ENCODE measurements around the gene PRRX2.
"Not testable (repeated sequence)": the region's sequence is repeated elsewhere in the genome, so short reads cannot be mapped to it uniquely, and the experiment has no call there.

The PRRX2 gene

GRCh38 chr9:129759804-129760502 lies 94.5 kb downstream of the PRRX2 start:
- Histone ChIP-seq H3K27ac (ENCODE audit: insufficient read depth in 1 of 2, low read depth in 1 of 2, low read length in 2 of 2, poor library complexity in 1 of 2, severe bottlenecking in 2 of 2) (no peak overlapping the region), H3K4me1 (ENCODE audit: control extremely low read depth in 1 of 4, control insufficient read depth in 4 of 4, insufficient read depth in 4 of 4, low read length in 3 of 4) (peaks cover 0 to 10% (median 6%) of the 10 kb centered on the region in 4 experiments), H3K4me3 (ENCODE audit: control insufficient read depth in 1 of 7, extremely low read depth in 1 of 7, insufficient read depth in 4 of 7, low read depth in 2 of 7, low read length in 6 of 7) (no peak overlapping the region), H3K36me3 (ENCODE audit: control insufficient read depth in 4 of 4, insufficient read depth in 4 of 4, low read length in 3 of 4) (no peaks in the 10 kb centered on the region), H3K27me3 (replicated peaks in 2 of 5; ENCODE audit: control insufficient read depth in 4 of 5, insufficient read depth in 5 of 5, low read length in 4 of 5) (peaks cover 0 to 6% (median 0%) of the 10 kb centered on the region in 5 experiments), H3K9me3 (ENCODE audit: control extremely low read depth in 1 of 5, control insufficient read depth in 4 of 5, insufficient read depth in 2 of 5, low read depth in 1 of 5, low read length in 4 of 5) (no peaks in the 10 kb centered on the region)
- 94% methylated on average over 11 of the region's 13 CpGs for WGBS (ENCODE audit: insufficient coverage)
- ChIA-PET CTCF (interaction anchor here (0.8 to 2.1 kb wide), 6 partner anchors 10 to 39 kb away, joined by 3 to 9 read pairs (median 4); no protein-coding TSS in a partner anchor), POLR2A (no interaction called here)
- DNase-seq: no peak

DNA sequence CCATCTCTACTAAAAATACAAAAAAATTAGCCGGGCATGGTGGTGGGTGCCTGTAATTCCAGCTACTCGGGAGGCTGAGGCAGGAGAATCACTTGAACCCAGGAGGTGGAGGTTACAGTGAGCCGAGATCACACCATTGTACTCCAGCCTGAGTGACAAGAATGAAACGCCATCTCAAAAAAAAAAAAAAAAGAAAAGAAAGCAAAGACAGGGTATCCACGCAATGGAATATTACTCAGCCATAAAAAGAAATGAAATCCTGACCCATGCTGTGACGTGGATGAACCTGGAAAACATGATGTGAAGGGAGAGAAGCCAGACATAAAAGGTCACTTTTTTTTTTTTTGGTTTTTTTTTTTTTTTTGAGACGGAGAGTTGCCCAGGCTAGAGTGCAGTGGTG lies 95.3 kb downstream of the PRRX2 start:
- DNase-seq: not testable (repeated sequence)
- 100% methylated on average over 1 of the region's 7 CpGs for WGBS (ENCODE audit: insufficient coverage)

GRCh38 chr9:129761293-129761900 lies 96.0 kb downstream of the PRRX2 start:
- Histone ChIP-seq H3K27me3 (replicated peaks in 2 of 5; ENCODE audit: control insufficient read depth in 4 of 5, insufficient read depth in 5 of 5, low read length in 4 of 5) (no peaks in the 10 kb centered on the region), H3K27ac (ENCODE audit: insufficient read depth in 1 of 2, low read depth in 1 of 2, low read length in 2 of 2, poor library complexity in 1 of 2, severe bottlenecking in 2 of 2) (no peak overlapping the region), H3K36me3 (ENCODE audit: control insufficient read depth in 4 of 4, insufficient read depth in 4 of 4, low read length in 3 of 4) (no peaks in the 10 kb centered on the region), H3K4me3 (ENCODE audit: control insufficient read depth in 1 of 7, extremely low read depth in 1 of 7, insufficient read depth in 4 of 7, low read depth in 2 of 7, low read length in 6 of 7) (no peak overlapping the region), H3K4me1 (ENCODE audit: control extremely low read depth in 1 of 4, control insufficient read depth in 4 of 4, insufficient read depth in 4 of 4, low read length in 3 of 4) (peaks cover 0 to 10% (median 6%) of the 10 kb centered on the region in 4 experiments), H3K9me3 (ENCODE audit: control extremely low read depth in 1 of 5, control insufficient read depth in 4 of 5, insufficient read depth in 2 of 5, low read depth in 1 of 5, low read length in 4 of 5) (no peaks in the 10 kb centered on the region)
- no peak for DNase-seq
- CTCF ChIA-PET: interaction anchor here (0.9 to 2.3 kb wide), 3 partner anchors 11 to 24 kb away, joined by 3 to 9 read pairs (median 5); no protein-coding TSS in a partner anchor
- POLR2A ChIA-PET: no interaction called here
- 90% methylated on average over 11 of the region's 11 CpGs for WGBS (ENCODE audit: insufficient coverage)

More for the DNA sequence above, 95.3 kb downstream of the PRRX2 start:
- H3K27me3 ChIP-seq (replicated peaks in 2 of 5; ENCODE audit: control insufficient read depth in 4 of 5, insufficient read depth in 5 of 5, low read length in 4 of 5); H3K36me3 ChIP-seq (ENCODE audit: control insufficient read depth in 4 of 4, insufficient read depth in 4 of 4, low read length in 3 of 4); H3K9me3 ChIP-seq (ENCODE audit: control extremely low read depth in 1 of 5, control insufficient read depth in 4 of 5, insufficient read depth in 2 of 5, low read depth in 1 of 5, low read length in 4 of 5); POLR2A ChIA-PET; H3K27ac ChIP-seq (ENCODE audit: insufficient read depth in 1 of 2, low read depth in 1 of 2, low read length in 2 of 2, poor library complexity in 1 of 2, severe bottlenecking in 2 of 2); H3K4me3 ChIP-seq (ENCODE audit: control insufficient read depth in 1 of 7, extremely low read depth in 1 of 7, insufficient read depth in 4 of 7, low read depth in 2 of 7, low read length in 6 of 7); H3K4me1 ChIP-seq (ENCODE audit: control extremely low read depth in 1 of 4, control insufficient read depth in 4 of 4, insufficient read depth in 4 of 4, low read length in 3 of 4): not testable (repeated sequence)
- CTCF ChIA-PET: interaction anchor here (1.7 to 1.9 kb wide), 2 partner anchors 17 to 21 kb away, joined by 5 to 9 read pairs; no protein-coding TSS in a partner anchor

DNA sequence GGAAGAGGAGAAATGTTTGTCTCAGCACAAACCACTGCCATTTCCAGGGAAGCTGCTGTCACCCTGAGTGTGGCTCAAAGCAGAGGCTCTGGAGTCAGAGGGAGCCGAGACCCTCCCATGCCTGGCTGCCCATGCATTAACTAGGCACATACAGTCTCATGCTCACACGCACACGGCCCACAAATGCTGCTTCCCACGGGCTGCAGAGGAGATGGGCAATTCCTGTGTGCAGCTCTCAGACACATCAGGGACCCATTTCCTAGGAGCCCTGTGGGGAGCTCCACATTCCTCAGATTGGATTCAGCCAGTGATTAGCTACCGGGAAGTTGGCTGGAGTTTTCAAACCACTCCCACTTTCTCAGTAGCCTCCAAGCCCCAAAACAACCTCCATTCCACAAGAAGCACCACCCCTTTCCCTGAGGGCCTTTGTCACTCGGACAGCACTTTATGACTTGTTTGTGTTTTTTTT lies 96.5 kb downstream of the PRRX2 start:
- no peak overlapping the region for H3K27ac ChIP-seq (ENCODE audit: insufficient read depth in 1 of 2, low read depth in 1 of 2, low read length in 2 of 2, poor library complexity in 1 of 2, severe bottlenecking in 2 of 2)

DNA sequence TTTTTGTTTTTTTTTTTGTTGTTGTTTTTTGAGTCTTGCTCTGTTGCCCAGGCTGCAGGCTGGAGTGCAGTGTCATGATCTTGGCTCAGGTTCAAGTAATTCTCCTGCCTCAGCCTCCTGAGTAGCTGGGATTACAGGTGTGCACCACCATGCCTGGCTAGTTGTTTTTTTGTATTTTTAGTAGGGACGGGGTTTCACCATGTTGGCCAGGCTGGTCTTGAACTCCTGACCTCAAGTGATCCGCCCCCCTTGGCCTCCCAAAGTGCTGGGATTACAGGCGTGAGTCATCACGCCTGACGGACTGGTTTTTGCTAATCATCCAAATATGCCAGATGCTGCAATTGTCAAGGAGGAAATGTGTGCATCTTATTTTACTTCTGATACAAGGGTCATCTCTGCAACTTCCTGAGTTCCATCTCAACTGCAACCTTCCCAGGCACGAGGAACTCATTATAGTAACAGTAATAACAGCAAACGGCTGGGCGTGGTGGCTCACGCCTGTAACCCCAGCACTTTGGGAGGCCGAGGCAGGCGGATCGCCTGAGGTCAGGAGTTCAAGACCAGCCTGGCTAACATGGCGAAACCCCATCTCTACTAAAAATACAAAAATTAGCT lies 97.0 kb downstream of the PRRX2 start:
- H3K27ac ChIP-seq (ENCODE audit: insufficient read depth in 1 of 2, low read depth in 1 of 2, low read length in 2 of 2, poor library complexity in 1 of 2, severe bottlenecking in 2 of 2); H3K9me3 ChIP-seq (ENCODE audit: control extremely low read depth in 1 of 5, control insufficient read depth in 4 of 5, insufficient read depth in 2 of 5, low read depth in 1 of 5, low read length in 4 of 5); H3K4me3 ChIP-seq (ENCODE audit: control insufficient read depth in 1 of 7, extremely low read depth in 1 of 7, insufficient read depth in 4 of 7, low read depth in 2 of 7, low read length in 6 of 7); H3K27me3 ChIP-seq (replicated peaks in 2 of 5; ENCODE audit: control insufficient read depth in 4 of 5, insufficient read depth in 5 of 5, low read length in 4 of 5); H3K4me1 ChIP-seq (ENCODE audit: control extremely low read depth in 1 of 4, control insufficient read depth in 4 of 4, insufficient read depth in 4 of 4, low read length in 3 of 4); H3K36me3 ChIP-seq (ENCODE audit: control insufficient read depth in 4 of 4, insufficient read depth in 4 of 4, low read length in 3 of 4); POLR2A ChIA-PET: not testable (repeated sequence)
- peak in 1 of 3 donors; percentile 22 for DNase-seq
- WGBS (ENCODE audit: insufficient coverage): 98% methylated on average over 5 of the region's 13 CpGs
- CTCF ChIA-PET: interaction anchor here (0.9 to 2.3 kb wide), 3 partner anchors 12 to 25 kb away, joined by 3 to 9 read pairs (median 5); no protein-coding TSS in a partner anchor

More for the DNA sequence above, 96.5 kb downstream of the PRRX2 start:
- 59% methylated on average over 5 of the region's 6 CpGs for WGBS (ENCODE audit: insufficient coverage)
- ChIA-PET CTCF (interaction anchor here (0.9 to 2.3 kb wide), 3 partner anchors 12 to 24 kb away, joined by 3 to 9 read pairs (median 5); no protein-coding TSS in a partner anchor), POLR2A (no interaction called here)
- Histone ChIP-seq H3K9me3 (ENCODE audit: control extremely low read depth in 1 of 5, control insufficient read depth in 4 of 5, insufficient read depth in 2 of 5, low read depth in 1 of 5, low read length in 4 of 5) (no peaks in the 10 kb centered on the region), H3K4me1 (ENCODE audit: control extremely low read depth in 1 of 4, control insufficient read depth in 4 of 4, insufficient read depth in 4 of 4, low read length in 3 of 4) (peaks cover 0 to 9% (median 5%) of the 10 kb centered on the region in 4 experiments), H3K27me3 (replicated peaks in 2 of 5; ENCODE audit: control insufficient read depth in 4 of 5, insufficient read depth in 5 of 5, low read length in 4 of 5) (no peaks in the 10 kb centered on the region), H3K4me3 (ENCODE audit: control insufficient read depth in 1 of 7, extremely low read depth in 1 of 7, insufficient read depth in 4 of 7, low read depth in 2 of 7, low read length in 6 of 7) (no peak overlapping the region), H3K36me3 (ENCODE audit: control insufficient read depth in 4 of 4, insufficient read depth in 4 of 4, low read length in 3 of 4) (no peaks in the 10 kb centered on the region)
- no peak for DNase-seq

DNA sequence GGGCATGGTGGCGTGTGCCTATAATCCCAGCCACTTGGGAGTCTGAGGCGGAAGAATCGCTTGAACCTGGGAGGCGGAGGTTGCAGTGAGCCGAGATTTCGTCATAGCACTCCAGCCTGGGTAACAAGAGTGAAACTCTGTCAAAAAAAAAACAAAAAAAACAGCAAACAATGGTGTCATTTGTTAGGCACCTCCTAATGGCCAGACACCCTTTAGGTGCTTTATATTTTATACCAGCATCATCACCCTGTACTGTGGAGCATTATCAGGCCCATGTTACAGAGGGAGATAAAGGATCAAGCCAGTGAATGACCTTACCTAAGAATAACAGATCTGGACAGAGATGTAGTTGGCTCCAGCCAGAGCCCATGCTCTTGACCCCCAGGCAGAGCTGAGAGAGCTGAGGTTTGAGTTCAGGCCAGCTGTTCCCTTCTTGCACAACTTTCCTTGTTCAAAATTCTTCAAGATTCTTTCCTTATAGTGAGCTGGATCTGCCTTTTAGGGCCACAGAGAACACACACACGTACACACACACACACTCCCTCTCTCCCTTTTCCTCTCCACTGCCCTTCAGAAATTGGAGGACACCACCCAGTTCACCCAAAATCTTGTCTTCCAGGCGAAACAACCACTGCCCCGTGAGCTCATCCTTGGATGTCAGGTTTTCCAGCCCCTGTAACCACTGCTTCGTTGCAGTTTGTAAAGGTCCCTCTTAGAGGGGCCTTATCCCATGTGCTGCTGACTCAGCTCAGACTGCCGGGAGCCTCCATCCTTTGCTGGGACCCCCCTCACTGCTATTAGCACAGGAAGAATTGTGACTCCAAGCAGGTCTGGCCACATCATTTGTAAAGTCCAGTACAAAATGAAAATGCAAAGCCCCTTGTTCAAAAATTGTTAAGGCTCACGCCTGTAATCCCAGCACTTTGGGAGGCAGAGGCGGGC lies 97.8 kb downstream of the PRRX2 start:
- H3K27ac ChIP-seq (ENCODE audit: insufficient read depth in 1 of 2, low read depth in 1 of 2, low read length in 2 of 2, poor library complexity in 1 of 2, severe bottlenecking in 2 of 2): no peak overlapping the region
- 95% methylated on average over 13 of the region's 13 CpGs for WGBS (ENCODE audit: insufficient coverage)
- no peak overlapping the region for H3K4me3 ChIP-seq (ENCODE audit: control insufficient read depth in 1 of 7, extremely low read depth in 1 of 7, insufficient read depth in 4 of 7, low read depth in 2 of 7, low read length in 6 of 7)
- H3K4me1 ChIP-seq (ENCODE audit: control extremely low read depth in 1 of 4, control insufficient read depth in 4 of 4, insufficient read depth in 4 of 4, low read length in 3 of 4): no peaks in the 10 kb centered on the region
- no peaks in the 10 kb centered on the region for H3K36me3 ChIP-seq (ENCODE audit: control insufficient read depth in 4 of 4, insufficient read depth in 4 of 4, low read length in 3 of 4)
- ChIA-PET POLR2A (no interaction called here), CTCF (interaction anchor here (1.1 to 2.3 kb wide), 4 partner anchors 12 to 26 kb away, joined by 3 to 9 read pairs (median 4); no protein-coding TSS in a partner anchor)
- DNase-seq: no peak
- no peaks in the 10 kb centered on the region for H3K9me3 ChIP-seq (ENCODE audit: control extremely low read depth in 1 of 5, control insufficient read depth in 4 of 5, insufficient read depth in 2 of 5, low read depth in 1 of 5, low read length in 4 of 5)
- no peaks in the 10 kb centered on the region for H3K27me3 ChIP-seq (replicated peaks in 2 of 5; ENCODE audit: control insufficient read depth in 4 of 5, insufficient read depth in 5 of 5, low read length in 4 of 5)

All from common myeloid progenitor, CD34-positive (primary cell).